WTC11 (cell line): ENCODE results near the gene SLC7A14. TPM values are rescaled to one million over a fixed set of nuclear protein-coding genes. Genes with fewer than 3 reads are reported as not detected.

Experiments
- ATAC-seq: fragments of 200-7000 bp; cut with Tn5 transposase; 2 replicates; pipeline ENCODE4 v1.10.0; 2021; ENCODE audit warnings: mild to moderate bottlenecking, moderate library complexity
- CTCF ChIA-PET: fragments of 300-600 bp; sonication (Branson Sonifier 250); formaldehyde crosslinking; loops from one replicate; lab custom pipeline; 2021; ENCODE audit warnings: antibody characterized with exemption; lab: Charles Lee
- POLR2A ChIA-PET: fragments of 350-600 bp; sonication (Branson Sonifier 250); formaldehyde crosslinking; loops from one replicate; lab custom pipeline; 2021; ENCODE audit warnings: antibody characterized with exemption; lab: Charles Lee
- DNase-seq: peaks from one replicate; pipeline ENCODE4 v3.0.0; 2021; ENCODE audit warnings: low spot score
- H3K27ac Mint-ChIP-seq: 2 replicates; pipeline ENCODE4 v1.8.0; 2021; ENCODE audit warnings: mixed read lengths
- H3K27me3 Mint-ChIP-seq: 2 replicates; pipeline ENCODE4 v1.8.0; 2021; ENCODE audit warnings: low read depth, mild to moderate bottlenecking, moderate library complexity, mixed read lengths
- H3K36me3 Mint-ChIP-seq: 2 replicates; pipeline ENCODE4 v1.8.0; 2021; ENCODE audit warnings: mixed read lengths
- H3K4me1 Mint-ChIP-seq: 2 replicates; pipeline ENCODE4 v1.8.0; 2022; ENCODE audit warnings: mixed read lengths
- H3K4me3 Mint-ChIP-seq: 2 replicates; pipeline ENCODE4 v1.8.0; 2021; ENCODE audit warnings: mild to moderate bottlenecking, moderate library complexity, mixed read lengths
- H3K9me3 Mint-ChIP-seq: 2 replicates; pipeline ENCODE4 v1.8.0; 2021; ENCODE audit warnings: mixed read lengths
- ATF3 ChIP-seq: sonication (generic); formaldehyde crosslinking; conservative IDR thresholded peaks from 2 replicates; pipeline ENCODE4 v1.8.1; 2022; ENCODE audit warnings: mild to moderate bottlenecking, missing genetic modification reagents
- EMX1 ChIP-seq: fragments of 250-450 bp; sonication (Bioruptor Pico); IDR thresholded peaks from 2 replicates; pipeline ENCODE4 v1.8.0; 2021; ENCODE audit warnings: mild to moderate bottlenecking
- FOXJ3 ChIP-seq: sonication (generic); formaldehyde crosslinking; IDR thresholded peaks from 2 replicates; pipeline ENCODE4 v1.9.0; 2021; ENCODE audit warnings: missing genetic modification reagents, mild to moderate bottlenecking, borderline replicate concordance
- FOXP4 ChIP-seq: sonication (generic); formaldehyde crosslinking; IDR thresholded peaks from 2 replicates; pipeline ENCODE4 v1.8.0; 2022; ENCODE audit warnings: mild to moderate bottlenecking, missing genetic modification reagents
- GABPB1 ChIP-seq: sonication (generic); formaldehyde crosslinking; IDR thresholded peaks from 2 replicates; pipeline ENCODE4 v1.8.1; 2023; ENCODE audit warnings: mild to moderate bottlenecking, missing genetic modification reagents
- IRF1 ChIP-seq: sonication (generic); formaldehyde crosslinking; IDR thresholded peaks from 2 replicates; pipeline ENCODE4 v1.8.0; 2023; ENCODE audit warnings: missing genetic modification reagents
- MAX ChIP-seq: sonication (generic); formaldehyde crosslinking; IDR thresholded peaks from 2 replicates; pipeline ENCODE4 v1.8.0; 2022; ENCODE audit warnings: mild to moderate bottlenecking, missing genetic modification reagents
- NFATC4 ChIP-seq: fragments of 250-450 bp; sonication (Bioruptor Pico); IDR thresholded peaks from 2 replicates; pipeline ENCODE4 v1.9.0; 2021; ENCODE audit warnings: mild to moderate bottlenecking
- NR1H2 ChIP-seq: sonication (generic); formaldehyde crosslinking; IDR thresholded peaks from 2 replicates; pipeline ENCODE4 v1.9.0; 2021; ENCODE audit warnings: mild to moderate bottlenecking, moderate library complexity, missing genetic modification reagents
- NR3C1 ChIP-seq: sonication (generic); formaldehyde crosslinking; conservative IDR thresholded peaks from 2 replicates; pipeline ENCODE4 v1.8.1; 2023; ENCODE audit warnings: low read depth, mild to moderate bottlenecking, missing genetic modification reagents
- PRDM15 ChIP-seq: sonication (generic); formaldehyde crosslinking; IDR thresholded peaks from 2 replicates; pipeline ENCODE4 v1.8.0; 2022; ENCODE audit warnings: missing genetic modification reagents
- SMAD4 ChIP-seq: sonication (generic); formaldehyde crosslinking; IDR thresholded peaks from 2 replicates; pipeline ENCODE4 v1.8.0; 2022; ENCODE audit warnings: mild to moderate bottlenecking, missing genetic modification reagents
- ZNF232 ChIP-seq: sonication (generic); formaldehyde crosslinking; IDR thresholded peaks from 2 replicates; pipeline ENCODE4 v1.8.0; 2022; ENCODE audit warnings: mild to moderate bottlenecking, missing genetic modification reagents
- ZNF281 ChIP-seq: sonication (generic); formaldehyde crosslinking; IDR thresholded peaks from 2 replicates; pipeline ENCODE4 v1.8.0; 2023; ENCODE audit warnings: mild to moderate bottlenecking, missing genetic modification reagents
- ZNF317 ChIP-seq: sonication (generic); formaldehyde crosslinking; IDR thresholded peaks from 2 replicates; pipeline ENCODE4 v1.8.1; 2023; ENCODE audit warnings: low read depth, mild to moderate bottlenecking, moderate library complexity, missing genetic modification reagents, borderline replicate concordance
- ZNF396 ChIP-seq: fragments of 250-450 bp; sonication (Bioruptor Pico); IDR thresholded peaks from 2 replicates; pipeline ENCODE4 v1.8.0; 2021; ENCODE audit warnings: mild to moderate bottlenecking, moderate library complexity, borderline replicate concordance
- ZNF512 ChIP-seq: sonication (generic); formaldehyde crosslinking; IDR thresholded peaks from 2 replicates; pipeline ENCODE4 v1.8.1; 2022; ENCODE audit warnings: missing genetic modification reagents, borderline replicate concordance
- ZSCAN18 ChIP-seq: fragments of 250-450 bp; sonication (Bioruptor Pico); IDR thresholded peaks from 2 replicates; pipeline ENCODE4 v2.1.2; 2022; ENCODE audit warnings: mild to moderate bottlenecking, moderate library complexity
- total RNA-seq: library from RNA; stranded (reverse); gene quantifications from 3 replicates; pipeline ENCODE4 v1.2.3, GENCODE V29; 2021

SLC7A14 gene
- total RNA-seq, 1 experiment from 2014 or later: 0.68 TPM

- H3K27ac Mint-ChIP-seq: no peak overlapping the region
- no peaks in the 10 kb centered on the region for H3K4me1 Mint-ChIP-seq
- POLR2A ChIA-PET: no interaction called here
- ATAC-seq (no peak), DNase-seq (no peak)
- no peaks in the 10 kb centered on the region for H3K36me3 Mint-ChIP-seq
- H3K4me3 Mint-ChIP-seq: no peak overlapping the region
- H3K9me3 Mint-ChIP-seq: no peaks in the 10 kb centered on the region
- CTCF ChIA-PET: interaction anchor here (1.5 kb wide), 1 partner anchor 145 kb away, joined by 7 read pairs; no protein-coding TSS in a partner anchor
- no peaks in the 10 kb centered on the region for H3K27me3 Mint-ChIP-seq
- TF ChIP-seq ZNF317 (CRISPR knock-in tag) (no peak), NR1H2 (no peak), ATF3 (CRISPR knock-in tag) (no peak), ZNF512 (CRISPR knock-in tag) (no peak), PRDM15 (CRISPR knock-in tag) (no peak), ZNF232 (CRISPR knock-in tag) (no peak), ZSCAN18 (CRISPR knock-in tag) (no peak), ZNF281 (CRISPR knock-in tag) (no peak)
These were observed 27.4 kb downstream of the SLC7A14 start for GRCh38 chr3:170558427-170558826.

- Mint-ChIP-seq H3K27ac (no peak overlapping the region), H3K4me3 (no peak overlapping the region), H3K9me3 (no peaks in the 10 kb centered on the region), H3K36me3 (no peaks in the 10 kb centered on the region), H3K4me1 (no peaks in the 10 kb centered on the region), H3K27me3 (no peaks in the 10 kb centered on the region)
- ATAC-seq: no peak
- CTCF ChIA-PET: no interaction called here
- no peak for DNase-seq
- POLR2A ChIA-PET: no interaction called here
- TF ChIP-seq FOXJ3 (CRISPR knock-in tag): no peak
- no peak for TF ChIP-seq EMX1 (CRISPR knock-in tag)
- no peak for TF ChIP-seq IRF1 (CRISPR knock-in tag)
- no peak for TF ChIP-seq NFATC4 (CRISPR knock-in tag)
- TF ChIP-seq MAX (CRISPR knock-in tag): no peak
- no peak for TF ChIP-seq NR3C1 (CRISPR knock-in tag)
- TF ChIP-seq PRDM15 (CRISPR knock-in tag): no peak
- TF ChIP-seq ZNF396: no peak
- no peak for TF ChIP-seq SMAD4 (CRISPR knock-in tag)
- TF ChIP-seq FOXP4 (CRISPR knock-in tag): no peak
- TF ChIP-seq GABPB1 (CRISPR knock-in tag): no peak
These were observed 30.5 kb downstream of the SLC7A14 start for GRCh38 chr3:170555329-170555728.
